GM19438 (cell line): ENCODE results near the gene ACTR2.
"Not testable (repeated sequence)": the region's sequence is repeated elsewhere in the genome, so short reads cannot be mapped to it uniquely, and the experiment has no call there.

Experiments used
- ATAC-seq: cut with Tn5 transposase; IDR thresholded peaks from one replicate; pipeline ENCODE4 v1.9.1; 2021; ENCODE audit warnings: low read depth; ENCODE audit not compliant: unreplicated experiment

The ACTR2 gene

GRCh38 chr2:65227020-65227455 is 593 bp upstream of the ACTR2 start:
- ATAC-seq: peak; percentile 7

GRCh38 chr2:65228263-65228750 is 676 bp downstream of the ACTR2 start:
- ATAC-seq: peak; percentile 46

- ATAC-seq: no peak
These were observed 3.5 kb downstream of the ACTR2 start for GRCh38 chr2:65231121-65231520.

- ATAC-seq: no peak
These were observed 4.4 kb downstream of the ACTR2 start for GRCh38 chr2:65231892-65232477.

- no peak for ATAC-seq
These were observed 5.0 kb downstream of the ACTR2 start for GRCh38 chr2:65232636-65233035.

- ATAC-seq: no peak
These were observed 13.0 kb downstream of the ACTR2 start for GRCh38 chr2:65240657-65241056.

GRCh38 chr2:65244452-65244851 is 16.8 kb downstream of the ACTR2 start:
- not testable (repeated sequence) for ATAC-seq

GRCh38 chr2:65252640-65253039 is 25.0 kb downstream of the ACTR2 start:
- ATAC-seq: no peak

GRCh38 chr2:65255356-65255755 is 27.7 kb downstream of the ACTR2 start:
- no peak for ATAC-seq

- ATAC-seq: no peak
These were observed 28.4 kb downstream of the ACTR2 start for GRCh38 chr2:65256054-65256453.

GRCh38 chr2:65257866-65258265 is 30.2 kb downstream of the ACTR2 start:
- not testable (repeated sequence) for ATAC-seq

GRCh38 chr2:65261676-65262075 is 34.0 kb downstream of the ACTR2 start:
- no peak for ATAC-seq

- no peak for ATAC-seq
These were observed 35.6 kb downstream of the ACTR2 start for GRCh38 chr2:65263262-65263661.

- no peak for ATAC-seq
These were observed 36.4 kb downstream of the ACTR2 start for GRCh38 chr2:65263986-65264385.

- ATAC-seq: no peak
These were observed 37.4 kb downstream of the ACTR2 start for GRCh38 chr2:65264821-65265670.

- ATAC-seq: no peak
These were observed 38.0 kb downstream of the ACTR2 start for GRCh38 chr2:65265671-65266045.

GRCh38 chr2:65267008-65267407 is 39.4 kb downstream of the ACTR2 start:
- ATAC-seq: no peak

GRCh38 chr2:65268957-65269356 is 41.3 kb downstream of the ACTR2 start:
- no peak for ATAC-seq

- ATAC-seq: no peak
These were observed 45.7 kb downstream of the ACTR2 start for GRCh38 chr2:65273344-65273743.

GRCh38 chr2:65275141-65275915 is 47.7 kb downstream of the ACTR2 start:
- no peak for ATAC-seq

GRCh38 chr2:65276609-65277008 is 49.0 kb downstream of the ACTR2 start:
- no peak for ATAC-seq
